PFSK-1 (cell line): Measurements from ENCODE around the gene DLX3.

Experiments
- POLR2AphosphoS5 ChIP-seq: IDR thresholded peaks from 2 replicates; pipeline ENCODE4 v1.6.1; 2012; ENCODE audit warnings: low read depth, mild to moderate bottlenecking, control low read depth, low read length, moderate library complexity
- TF ChIP-seq, protein P1 (sequence below), 2 experiments: IDR thresholded peaks; 2 replicates each; pipeline versions ENCODE4 v1.6.1 to v1.8.0; 2011 to 2012; ENCODE audit warnings: low read depth in 2 of 2, low read length in 2 of 2, control low read depth in 1 of 2, inconsistent platforms in 1 of 2, mild to moderate bottlenecking in 1 of 2, moderate library complexity in 1 of 2; ENCODE audit not compliant: insufficient read depth in 1 of 2

DNA sequence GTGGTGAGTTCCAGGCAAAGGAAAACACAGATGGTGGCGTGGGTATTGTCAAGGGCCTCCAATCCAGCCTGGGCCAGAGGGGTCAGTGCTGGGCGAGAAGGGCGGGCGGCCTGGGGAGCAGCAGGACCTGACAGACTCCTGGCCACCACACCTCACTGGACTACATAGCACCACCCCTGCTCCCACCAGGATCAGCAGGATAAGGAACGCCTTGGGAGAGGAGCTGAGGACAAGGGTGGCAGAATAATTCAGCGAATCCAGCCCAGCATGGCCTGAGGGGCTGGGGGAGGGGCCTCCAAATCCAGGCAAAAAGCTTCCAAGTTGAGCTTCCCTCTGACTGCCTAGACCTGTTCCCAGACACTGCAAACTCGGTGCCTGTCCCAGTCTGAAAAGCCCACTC is 19.5 kb downstream of the DLX3 start:
- TF ChIP-seq, protein P1, sequence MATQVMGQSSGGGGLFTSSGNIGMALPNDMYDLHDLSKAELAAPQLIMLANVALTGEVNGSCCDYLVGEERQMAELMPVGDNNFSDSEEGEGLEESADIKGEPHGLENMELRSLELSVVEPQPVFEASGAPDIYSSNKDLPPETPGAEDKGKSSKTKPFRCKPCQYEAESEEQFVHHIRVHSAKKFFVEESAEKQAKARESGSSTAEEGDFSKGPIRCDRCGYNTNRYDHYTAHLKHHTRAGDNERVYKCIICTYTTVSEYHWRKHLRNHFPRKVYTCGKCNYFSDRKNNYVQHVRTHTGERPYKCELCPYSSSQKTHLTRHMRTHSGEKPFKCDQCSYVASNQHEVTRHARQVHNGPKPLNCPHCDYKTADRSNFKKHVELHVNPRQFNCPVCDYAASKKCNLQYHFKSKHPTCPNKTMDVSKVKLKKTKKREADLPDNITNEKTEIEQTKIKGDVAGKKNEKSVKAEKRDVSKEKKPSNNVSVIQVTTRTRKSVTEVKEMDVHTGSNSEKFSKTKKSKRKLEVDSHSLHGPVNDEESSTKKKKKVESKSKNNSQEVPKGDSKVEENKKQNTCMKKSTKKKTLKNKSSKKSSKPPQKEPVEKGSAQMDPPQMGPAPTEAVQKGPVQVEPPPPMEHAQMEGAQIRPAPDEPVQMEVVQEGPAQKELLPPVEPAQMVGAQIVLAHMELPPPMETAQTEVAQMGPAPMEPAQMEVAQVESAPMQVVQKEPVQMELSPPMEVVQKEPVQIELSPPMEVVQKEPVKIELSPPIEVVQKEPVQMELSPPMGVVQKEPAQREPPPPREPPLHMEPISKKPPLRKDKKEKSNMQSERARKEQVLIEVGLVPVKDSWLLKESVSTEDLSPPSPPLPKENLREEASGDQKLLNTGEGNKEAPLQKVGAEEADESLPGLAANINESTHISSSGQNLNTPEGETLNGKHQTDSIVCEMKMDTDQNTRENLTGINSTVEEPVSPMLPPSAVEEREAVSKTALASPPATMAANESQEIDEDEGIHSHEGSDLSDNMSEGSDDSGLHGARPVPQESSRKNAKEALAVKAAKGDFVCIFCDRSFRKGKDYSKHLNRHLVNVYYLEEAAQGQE (IDR thresholded peaks at IDR 0.05; ENCODE audit: insufficient read depth in 1 of 2, low read depth in 2 of 2, low read length in 2 of 2) = no peak
- TF ChIP-seq POLR2AphosphoS5 = no peak
